NCI-H510A treated with DMSO at 0.1 percent for 48 hours (cell line): Measurements from ENCODE around the gene SDHAF4.
"Not testable (repeated sequence)": the region's sequence is repeated elsewhere in the genome, so short reads cannot be mapped to it uniquely, and the experiment has no call there.

Experiments used
- DNase-seq: peaks from one replicate; lab custom pipeline; 2025; lab: John Stamatoyannopoulos, UW

SDHAF4 gene

DNA sequence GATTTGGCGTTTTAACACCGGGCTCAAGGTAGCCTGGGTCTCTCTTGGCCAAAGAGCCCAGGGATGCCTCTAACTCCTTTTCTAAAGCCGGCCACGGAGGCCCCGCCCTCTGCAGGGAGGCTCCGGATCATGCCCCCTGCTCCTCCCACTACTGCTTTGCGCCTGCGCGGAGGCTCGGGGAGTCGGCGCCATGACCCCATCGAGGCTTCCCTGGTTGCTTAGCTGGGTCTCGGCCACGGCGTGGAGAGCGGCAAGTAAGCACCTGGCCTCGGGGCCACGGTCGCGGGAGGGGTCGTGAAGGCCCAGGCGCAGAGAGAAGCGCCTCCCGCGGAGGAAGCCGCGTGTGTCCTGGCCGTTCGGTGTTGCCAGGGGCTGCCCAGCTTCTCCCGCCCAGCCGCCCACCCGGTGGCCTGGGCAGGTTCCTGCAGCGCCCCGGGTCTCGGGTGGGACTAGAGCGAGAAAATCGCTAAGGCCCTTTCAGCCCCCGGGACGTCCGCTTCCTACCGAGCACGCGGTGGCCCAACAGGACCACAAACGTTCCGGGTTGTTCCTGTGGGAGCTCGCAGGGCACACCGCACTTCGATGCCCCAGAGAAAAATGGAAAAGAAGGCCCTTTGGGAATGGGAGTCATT, at the start of gene SDHAF4:
TSS of gene SDHAF4 (plus strand) at position 180 of the 632 bp plus-strand sequence. CDS start at position 191, 11 bp downstream.
- peak; percentile 85 for DNase-seq

DNA sequence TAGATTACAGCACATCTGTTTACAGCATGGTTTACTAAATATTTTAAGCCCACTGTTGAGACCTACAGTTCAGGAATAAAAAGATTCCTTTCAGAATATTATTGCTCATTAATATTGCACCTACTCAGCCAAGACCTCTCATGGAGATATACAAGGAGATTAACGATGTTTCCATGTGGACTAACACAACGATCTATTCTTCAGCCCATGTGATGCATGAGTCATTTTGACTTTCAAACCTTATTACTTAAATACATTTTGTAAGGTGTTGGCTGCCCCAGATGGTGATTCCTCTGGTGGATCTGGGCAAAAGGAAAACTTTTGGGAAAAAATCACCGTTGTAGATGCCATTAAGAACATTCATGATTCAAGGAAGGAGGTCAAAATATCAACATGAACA, 48.0 kb upstream of the SDHAF4 start:
- DNase-seq, result no peak

DNA sequence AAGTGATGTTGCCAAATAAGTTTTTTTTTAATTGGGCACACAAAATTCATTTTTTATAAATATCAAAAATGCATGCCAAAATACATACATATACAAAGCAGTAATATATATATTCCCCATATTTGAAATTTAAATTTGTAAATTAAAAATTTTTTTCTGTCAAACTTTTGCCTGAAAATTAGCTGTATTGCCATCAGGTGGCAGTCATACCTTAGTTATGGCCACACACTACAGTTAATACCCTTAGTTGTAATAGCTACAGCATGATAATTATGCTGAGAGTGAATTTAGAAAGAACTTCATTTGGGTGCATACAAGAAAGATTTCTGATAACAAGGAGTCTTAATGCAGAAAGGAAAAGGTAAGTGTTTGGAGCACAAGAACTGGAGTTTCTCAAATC, 46.2 kb upstream of the SDHAF4 start:
- peak; percentile 5 for DNase-seq

DNA sequence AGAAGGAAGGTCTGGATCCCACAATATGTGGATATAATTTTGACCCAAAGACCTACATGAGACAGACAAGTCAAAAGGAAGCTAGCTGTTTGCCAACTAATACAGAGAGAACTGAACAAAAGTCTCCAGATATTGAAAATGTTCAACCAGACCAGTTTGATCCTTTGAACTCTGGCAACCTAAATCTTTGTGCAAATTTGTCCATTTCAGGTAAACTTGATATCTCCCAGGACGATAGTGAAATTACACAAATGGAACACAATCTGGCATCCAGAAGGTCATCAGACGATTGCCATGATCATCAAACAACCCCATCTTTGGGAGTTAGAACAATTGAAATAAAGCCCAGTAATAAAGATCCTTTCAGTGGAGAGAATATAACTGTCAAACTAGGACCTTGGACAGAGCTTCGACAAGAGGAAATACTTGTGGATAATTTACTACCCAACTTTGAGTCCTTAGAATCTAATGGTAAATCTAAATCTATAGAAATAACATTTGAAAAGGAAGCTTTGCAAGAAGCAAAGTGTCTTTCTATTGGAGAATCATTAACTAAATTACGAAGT, 41.9 kb upstream of the SDHAF4 start:
- no peak for DNase-seq

DNA sequence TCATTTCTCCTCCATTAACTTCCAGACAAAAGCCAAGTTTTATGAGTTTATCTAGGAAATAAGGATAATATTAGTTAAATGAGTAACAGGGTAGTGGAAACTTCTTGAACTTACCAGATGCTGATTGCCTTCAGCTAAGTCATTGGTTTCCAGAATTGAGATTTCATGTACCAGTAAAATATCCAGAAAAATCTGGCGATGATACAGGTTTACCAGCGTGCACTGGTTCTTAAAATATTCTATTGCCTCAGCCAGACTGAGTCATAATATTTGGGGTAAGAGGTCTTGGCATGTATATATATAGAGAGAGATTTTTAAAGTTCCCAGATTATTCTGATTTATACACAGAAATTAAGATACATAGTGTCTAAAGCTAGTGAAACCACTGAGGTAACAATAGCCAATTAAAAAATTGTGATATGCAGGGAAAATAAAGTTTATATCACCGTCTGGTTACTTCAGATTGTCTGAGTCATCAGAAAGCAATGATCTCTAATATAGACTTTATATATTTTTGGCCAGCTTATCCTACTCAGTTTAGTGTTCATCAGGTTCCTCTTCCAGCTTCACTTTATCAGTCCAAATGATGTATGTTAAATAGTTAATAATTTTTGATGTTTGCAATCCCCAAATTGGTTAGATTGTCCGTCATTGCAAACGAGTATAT, 39.5 kb upstream of the SDHAF4 start:
- no peak for DNase-seq

DNA sequence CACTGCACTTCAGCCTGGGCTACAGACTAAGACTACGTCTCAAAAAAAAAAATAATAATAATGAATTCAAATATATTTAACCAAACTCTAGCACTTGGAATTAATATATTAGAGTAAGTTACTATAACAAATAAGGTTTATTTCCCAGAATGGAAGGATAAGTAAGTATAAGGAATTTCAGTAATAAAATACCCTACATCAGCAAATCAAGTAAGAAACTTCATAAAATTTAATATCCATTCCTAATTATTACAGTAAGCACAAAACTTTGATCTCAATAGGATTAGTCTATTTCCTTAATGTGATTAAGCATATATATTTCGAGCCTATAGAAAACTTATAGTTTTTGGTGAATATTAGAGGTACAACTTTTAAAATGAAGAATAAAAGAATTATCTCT, 36.7 kb upstream of the SDHAF4 start:
- no peak for DNase-seq

DNA sequence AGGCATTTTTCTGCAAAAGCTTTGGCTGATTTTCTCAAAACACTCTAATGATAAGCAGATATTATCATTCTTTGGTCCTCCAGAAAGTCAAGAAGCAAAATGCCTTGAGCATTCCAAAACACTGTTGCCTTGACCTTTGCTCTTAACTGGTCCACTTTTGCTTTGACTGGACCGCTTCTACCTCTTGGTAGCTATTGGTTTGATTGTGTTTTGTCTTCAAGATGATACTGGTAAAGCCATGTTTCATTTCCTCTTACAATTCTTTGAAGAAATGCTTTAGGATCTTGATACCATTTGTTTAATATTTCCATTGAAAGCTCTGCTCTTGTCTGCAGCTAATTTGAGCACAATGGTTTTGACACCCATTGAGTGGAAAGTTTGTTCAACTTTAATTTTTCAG, 35.6 kb upstream of the SDHAF4 start:
- no peak for DNase-seq

DNA sequence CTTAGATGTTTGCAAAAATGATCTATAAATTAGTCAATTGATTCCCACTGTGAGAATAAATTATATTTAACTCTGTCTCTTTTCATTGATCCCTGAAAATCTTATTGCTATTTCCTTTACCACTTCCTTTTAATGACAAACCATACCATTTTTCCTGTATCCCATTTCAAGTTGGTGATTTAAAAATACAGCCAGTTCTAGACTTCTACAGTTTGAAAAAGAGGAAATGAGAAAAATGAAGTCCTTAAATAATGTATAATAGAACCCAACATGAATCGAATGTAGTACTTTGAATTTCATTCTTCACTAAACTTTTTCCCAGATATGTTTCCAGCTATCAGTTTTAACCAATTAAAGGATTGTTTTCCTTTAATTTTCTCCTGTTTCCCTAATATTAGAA, 29.5 kb upstream of the SDHAF4 start:
- no peak for DNase-seq

DNA sequence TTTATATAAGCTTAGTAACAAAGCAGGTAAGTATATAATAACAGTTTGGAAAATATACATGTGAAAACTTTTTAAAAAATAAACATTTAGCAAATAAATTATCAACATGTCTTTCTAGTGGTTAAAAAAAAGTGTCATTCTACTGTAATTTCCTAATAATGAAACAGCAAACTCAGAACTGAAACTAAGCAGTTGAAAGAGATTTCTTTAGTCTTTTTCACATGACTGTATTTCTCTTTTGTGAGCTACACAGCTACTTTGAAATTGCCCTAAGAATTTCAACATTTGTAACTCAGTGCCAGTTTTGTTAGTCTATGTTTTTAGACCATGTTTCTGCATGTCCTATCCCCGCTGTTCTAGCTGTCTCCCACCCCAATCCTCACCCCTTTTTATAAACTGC, 28.4 kb upstream of the SDHAF4 start:
- DNase-seq, result no peak

DNA sequence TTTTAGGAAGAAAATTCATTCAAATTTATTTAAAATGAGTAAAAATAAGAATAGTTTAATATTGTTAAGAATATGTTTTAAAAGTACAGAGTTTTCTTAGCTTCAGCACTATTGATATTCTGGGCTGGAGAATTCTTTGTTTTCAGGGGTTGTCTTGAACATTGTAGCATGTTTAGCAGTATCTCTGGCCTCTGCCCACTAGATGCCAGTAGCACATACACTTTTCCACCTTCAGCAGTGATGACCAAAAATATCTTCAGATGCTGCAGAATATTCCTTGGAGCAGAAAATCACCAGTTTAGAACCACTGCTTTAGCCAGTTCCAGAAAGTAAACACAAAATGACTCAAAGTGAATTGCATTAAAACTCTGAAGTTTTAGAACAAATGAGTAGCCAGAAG, 19.4 kb upstream of the SDHAF4 start:
- no peak for DNase-seq

DNA sequence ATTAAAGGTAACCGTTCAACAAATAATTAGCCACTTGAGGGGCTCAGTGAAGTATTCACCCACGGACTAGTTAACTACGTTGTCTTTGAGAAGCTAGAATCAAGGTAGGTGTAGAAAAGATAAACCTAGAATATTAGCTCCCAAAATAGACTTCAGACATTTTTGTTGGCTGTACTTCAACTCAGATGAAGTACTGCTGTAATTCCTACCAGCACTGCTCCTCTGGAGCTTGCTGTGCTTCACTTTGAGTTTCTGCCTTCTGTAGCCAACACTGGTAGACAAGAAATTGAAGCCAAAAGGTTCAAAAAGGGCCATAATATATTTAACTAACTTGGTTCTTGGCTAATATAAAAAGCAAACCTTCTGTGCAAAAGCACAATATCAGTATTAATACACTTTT, 18.8 kb upstream of the SDHAF4 start:
- no peak for DNase-seq

DNA sequence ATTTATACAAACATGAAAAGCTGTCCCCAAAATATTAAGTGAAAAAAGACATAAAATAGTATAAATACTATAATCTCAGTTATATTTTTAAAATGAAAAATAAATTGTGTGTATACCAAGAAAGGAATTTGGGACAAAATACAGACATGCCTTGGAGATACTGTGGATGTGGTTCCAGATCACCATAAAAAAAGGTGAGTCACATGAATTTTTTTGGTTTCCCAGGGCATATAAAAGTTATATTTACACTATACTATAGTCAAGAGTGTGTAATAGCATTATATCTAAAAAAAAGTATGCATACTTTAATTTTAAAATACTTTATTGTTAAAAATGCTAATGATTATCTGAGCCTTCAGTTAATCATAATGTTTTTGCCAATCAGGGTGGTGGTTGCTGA, 17.4 kb upstream of the SDHAF4 start:
- DNase-seq, result no peak

DNA sequence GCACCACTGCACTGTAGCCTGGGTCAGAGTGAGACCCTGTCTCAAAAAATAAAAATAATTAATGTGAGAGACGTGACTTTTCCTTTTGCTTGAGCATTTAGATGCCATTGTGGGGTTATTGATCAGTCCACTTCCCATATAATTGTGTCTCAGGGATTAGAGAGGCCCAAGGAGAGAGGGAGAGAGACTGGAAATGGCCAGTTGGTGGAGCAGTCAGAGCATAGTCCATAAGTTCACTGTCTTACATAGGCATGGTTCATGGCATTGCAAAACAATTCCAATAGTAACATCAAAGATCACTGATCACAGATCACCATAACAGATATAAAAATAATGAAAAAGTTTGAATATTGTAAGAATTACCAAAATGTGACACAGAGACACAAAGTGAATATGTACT, 15.2 kb upstream of the SDHAF4 start:
- DNase-seq, result no peak

DNA sequence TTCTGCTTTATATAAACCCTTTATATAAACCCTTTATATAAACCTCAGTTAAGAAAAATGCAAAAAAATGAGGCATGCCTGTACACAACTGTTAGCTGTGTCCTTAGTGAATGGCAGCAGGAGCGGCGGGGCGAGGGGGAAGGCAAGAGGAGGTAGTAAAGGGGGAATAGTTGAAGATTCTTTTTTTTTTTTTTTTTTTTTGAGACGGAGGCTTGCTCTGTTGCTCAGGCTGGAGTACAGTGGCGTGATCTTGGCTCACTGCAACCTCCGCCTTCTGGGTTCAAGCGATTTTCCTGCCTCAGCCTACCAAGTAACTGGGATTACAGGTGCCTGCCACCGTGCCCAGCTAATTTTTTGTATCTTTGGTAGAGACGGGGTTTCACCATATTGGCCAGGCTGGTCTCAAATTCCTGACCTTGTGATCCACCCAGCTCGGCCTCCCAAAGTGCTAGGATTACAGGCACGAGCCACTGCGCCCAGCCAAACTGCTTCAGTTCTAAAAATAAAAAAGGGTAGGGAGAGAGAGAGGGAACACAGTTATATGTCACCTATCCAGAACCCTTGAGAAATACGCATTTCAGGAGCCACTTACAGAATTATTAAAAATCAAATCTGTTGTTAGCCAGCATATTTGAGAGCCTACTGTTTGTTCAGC, 14.3 kb upstream of the SDHAF4 start:
- DNase-seq, result not testable (repeated sequence)

DNA sequence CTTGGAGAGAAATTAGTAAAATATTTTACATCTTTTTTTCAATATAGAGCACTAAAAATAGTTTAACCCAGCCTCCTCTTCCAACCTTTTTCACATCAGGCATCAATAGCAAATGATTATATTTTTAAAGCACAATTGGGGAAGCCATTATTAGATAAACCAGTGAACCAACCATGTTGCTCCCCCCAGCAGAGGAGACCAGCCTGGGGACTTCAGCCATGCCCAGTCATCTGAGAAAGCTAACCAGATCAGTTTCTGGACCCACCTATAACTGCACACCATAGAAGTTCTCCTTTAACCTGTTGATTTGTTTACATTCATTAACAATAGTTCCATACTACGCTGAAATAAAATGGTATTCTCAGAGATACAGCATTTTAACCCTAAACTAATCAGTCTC, 13.8 kb upstream of the SDHAF4 start:
- no peak for DNase-seq

DNA sequence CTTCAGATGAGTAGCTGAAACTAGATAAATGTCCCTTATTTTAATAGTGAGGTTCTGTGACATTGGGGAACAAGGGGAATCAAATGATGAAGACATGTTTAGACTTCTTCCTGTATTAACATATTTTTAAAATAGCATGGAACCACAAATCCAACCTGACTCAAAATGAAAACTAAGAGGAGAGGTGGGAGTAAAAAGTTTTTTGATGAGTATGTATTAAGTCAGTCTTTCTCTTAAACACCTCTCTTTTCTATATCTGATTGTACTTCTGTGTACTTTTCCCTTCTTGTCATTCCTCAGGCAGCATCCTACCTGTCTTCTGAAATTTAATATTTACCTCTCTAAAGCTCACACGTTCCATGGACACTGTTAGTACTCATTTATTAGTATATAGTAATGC, 8.7 kb upstream of the SDHAF4 start:
- no peak for DNase-seq

DNA sequence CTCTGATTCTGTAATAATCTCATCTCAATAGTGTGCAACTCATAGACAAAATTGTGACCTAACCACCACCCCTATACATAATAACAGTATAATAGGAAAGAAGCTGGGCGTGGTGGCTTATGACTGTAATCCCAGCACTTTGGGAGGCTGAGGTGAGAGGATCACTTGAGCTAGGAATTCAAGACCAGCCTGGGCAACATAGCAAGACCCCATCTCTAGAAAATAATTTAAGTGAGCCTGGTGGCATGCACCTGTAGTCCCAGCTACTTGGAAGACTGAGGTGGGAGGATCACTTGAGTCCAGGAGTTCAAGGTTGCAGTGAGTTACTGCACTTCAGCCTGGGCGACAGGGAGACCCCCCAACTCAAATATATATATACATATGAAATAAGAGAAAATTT, 4.3 kb upstream of the SDHAF4 start:
- not testable (repeated sequence) for DNase-seq

DNA sequence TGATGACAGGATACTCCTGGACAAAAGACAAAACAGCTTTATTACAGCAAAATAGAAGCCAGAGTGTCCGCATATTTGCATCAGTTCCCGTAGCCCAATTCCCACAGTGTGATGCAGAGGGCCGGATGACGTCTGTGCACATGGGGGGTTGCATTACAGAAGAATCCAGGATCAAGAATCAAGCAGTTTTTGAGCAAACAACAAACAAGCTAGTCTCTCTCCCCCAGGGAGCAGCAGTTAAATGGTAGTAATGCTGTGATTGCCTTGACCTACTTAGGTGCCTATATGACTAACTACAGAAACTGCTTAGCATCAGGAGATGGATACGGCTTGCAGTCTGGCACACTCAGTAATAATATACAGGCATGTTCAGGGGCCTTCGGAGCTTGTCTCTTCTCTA, 3.2 kb upstream of the SDHAF4 start:
- no peak for DNase-seq

DNA sequence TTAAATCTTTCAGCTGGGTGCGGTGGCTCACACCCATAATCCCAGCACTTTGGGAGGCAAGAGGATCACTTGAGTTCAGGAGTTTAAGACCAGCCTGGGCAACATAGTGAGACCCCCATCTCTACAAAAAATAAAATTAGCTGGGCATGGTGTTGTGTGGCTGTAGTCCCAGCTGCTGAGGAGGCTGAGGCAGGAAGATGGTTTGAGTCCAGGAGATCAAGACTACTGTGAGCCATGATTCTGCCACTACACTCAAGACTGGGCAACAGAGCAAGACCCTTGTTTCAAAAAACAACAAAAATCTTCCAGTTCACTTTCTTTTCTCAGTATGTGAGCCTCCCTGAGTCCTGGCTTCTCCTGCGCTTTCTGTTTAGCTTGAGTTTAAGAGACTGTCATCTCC, 7.9 kb downstream of the SDHAF4 start:
- no peak for DNase-seq

DNA sequence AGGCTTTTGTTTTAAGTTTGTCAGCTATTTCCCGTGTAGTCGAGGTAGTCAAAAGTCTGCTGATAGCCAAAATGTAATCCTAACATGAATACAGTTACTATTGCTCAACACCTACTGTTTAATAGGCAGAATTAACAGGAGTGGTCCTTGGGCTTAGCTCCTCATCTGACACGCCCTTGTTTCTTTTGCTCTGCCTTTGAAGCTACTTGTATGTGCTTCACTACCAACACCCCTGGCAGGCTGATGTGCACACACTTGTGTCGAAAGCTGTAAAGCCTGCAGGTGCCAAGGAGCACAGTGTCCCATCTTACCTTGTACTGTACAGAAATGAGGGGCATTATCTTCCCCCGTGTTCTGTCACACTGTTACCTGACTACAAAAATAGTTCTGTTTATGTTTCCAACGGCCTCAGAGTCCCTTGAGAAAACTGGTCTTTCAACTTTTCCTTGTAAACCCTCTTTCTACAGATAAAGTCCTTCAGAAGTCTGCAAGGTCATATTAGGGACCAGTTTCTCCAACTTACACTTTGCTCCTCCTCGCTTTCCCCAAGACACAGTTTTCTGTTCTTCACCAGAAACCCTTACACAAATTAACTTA, 9.3 kb downstream of the SDHAF4 start:
- DNase-seq, result no peak

DNA sequence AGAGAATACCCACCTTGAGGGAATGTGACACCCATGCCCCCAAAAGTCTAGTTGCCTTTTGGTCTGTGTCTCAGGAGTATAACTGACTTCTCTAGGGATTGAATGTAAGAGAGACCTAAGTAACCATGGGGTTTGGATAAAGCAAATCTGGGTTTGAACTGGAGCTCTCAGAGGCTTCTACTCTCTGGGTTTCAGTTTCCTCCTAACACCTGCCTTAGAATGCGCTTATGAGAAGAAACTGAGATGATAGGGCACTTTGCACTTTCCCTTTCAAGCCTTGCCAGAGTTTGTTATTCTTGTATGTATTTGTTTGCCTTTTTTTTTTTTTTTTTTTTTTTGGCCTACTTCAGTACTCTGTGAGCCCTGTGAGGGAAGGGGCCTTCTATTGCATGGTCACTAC, 19.4 kb downstream of the SDHAF4 start:
- no peak for DNase-seq

DNA sequence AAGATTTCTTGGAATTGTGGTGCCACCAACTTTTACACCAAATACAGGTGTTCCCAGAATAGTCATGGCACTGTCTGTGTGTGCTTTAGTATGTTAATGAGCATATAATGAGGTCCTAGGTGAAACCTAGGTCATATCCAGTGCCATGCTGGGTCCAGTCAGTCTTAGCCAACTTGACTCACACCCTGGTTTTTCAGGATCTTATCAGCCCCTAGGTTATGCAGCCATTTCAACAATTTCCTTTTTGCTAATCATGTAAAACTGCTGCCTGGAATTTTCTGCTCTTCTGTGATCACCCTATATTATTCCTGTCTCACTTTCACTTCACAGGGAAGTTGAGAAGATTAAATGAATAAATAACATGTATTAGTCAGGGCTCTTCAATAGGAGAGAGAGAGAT, 23.7 kb downstream of the SDHAF4 start:
- DNase-seq, result no peak
